DOHH2 (cell line): ENCODE measurements around the gene FAM177A1.

ENCODE experiments used
- CTCF ChIP-seq: fragments of 200-600 bp; sonication (generic); IDR thresholded peaks from one replicate; pipeline ENCODE4 v1.5.1; 2014; ENCODE audit warnings: antibody characterized with exemption, mild to moderate bottlenecking, low read depth, low read length; ENCODE audit not compliant: poor library complexity, severe bottlenecking
- EZH2phosphoT487 ChIP-seq: fragments of 200-600 bp; sonication (generic); IDR thresholded peaks from 2 replicates; pipeline ENCODE4 v1.6.1; 2017; ENCODE audit warnings: borderline replicate concordance, mild to moderate bottlenecking, antibody characterized with exemption, low read length, moderate library complexity, mixed read lengths

- TF ChIP-seq CTCF (no peak), EZH2phosphoT487 (no peak)
These were observed 13.5 kb upstream of the FAM177A1 start for GRCh38 chr14:35032562-35032961.
